ENCODE data around the gene MYL12B.
"Not testable (repeated sequence)": the region's sequence is repeated elsewhere in the genome, so short reads cannot be mapped to it uniquely, and the experiment has no call there.

MYL12B gene

DNA sequence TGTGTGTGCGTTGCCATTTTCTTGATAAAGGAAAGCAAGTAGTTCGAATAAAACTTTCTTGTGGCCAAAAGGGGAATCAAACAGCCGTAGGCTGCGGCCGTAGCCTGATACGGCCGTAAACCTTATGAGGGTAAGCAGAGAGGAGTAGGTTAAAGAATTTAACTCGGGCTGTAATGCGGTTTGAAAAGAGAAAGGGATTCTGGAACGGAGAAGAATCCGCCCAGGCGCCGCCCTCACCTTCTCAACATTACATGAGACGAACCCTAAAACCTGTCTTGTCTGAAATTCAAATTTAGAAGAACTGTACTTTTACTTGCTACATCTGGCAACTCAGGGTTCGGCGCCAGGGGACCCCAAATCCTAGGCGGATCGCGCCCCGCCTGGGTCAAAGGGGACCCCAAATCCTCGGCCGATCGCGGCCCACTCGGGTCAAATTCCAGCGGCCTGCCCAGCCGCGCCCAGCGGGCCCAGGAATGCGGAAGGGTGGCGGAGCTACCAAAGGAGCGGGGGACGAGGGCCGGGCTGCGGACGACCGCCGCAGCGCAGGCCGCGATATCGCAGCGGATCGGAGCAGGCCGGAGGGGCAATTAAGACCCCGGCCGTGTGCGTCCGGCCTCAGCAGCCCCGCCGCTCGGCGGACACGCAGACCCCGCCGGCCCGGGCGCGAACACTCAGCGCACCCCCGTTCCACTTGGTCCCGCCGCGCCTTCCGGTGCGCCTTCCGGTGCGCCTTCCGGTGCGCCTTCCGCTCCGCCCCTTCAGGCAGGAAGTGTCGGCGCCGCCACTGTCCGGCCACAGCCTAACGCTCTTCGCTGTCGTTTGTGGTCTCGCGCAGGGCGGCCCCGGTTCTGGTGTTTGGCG lies at the start of gene MYL12B:
Gene MYL12B (plus strand): TSS at position 761 of the 861 bp plus-strand sequence. CDS start 10,766 bp downstream, outside the sequence.
- no peak for DNase-seq (ENCODE audit: low spot score)

DNA sequence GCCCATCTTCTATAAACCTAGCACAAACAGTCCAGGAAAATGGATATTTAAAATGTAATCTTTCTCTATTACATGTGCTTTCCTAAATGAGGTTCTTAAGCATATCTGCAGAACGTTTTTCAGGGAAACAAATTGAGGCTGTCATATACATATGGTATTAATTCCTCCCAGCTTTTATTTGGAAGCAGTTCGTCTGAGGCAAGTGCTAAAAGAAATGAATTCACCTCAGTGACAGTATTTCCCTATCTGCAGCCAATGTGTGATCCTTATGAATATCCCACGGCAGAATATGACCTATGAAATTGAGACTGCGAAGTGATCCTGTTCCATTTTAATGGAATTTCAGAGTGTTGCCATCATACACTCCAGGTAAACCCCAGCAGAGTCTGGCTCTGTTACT lies 49.3 kb upstream of the MYL12B start:
- no peak for DNase-seq (ENCODE audit: low spot score)

DNA sequence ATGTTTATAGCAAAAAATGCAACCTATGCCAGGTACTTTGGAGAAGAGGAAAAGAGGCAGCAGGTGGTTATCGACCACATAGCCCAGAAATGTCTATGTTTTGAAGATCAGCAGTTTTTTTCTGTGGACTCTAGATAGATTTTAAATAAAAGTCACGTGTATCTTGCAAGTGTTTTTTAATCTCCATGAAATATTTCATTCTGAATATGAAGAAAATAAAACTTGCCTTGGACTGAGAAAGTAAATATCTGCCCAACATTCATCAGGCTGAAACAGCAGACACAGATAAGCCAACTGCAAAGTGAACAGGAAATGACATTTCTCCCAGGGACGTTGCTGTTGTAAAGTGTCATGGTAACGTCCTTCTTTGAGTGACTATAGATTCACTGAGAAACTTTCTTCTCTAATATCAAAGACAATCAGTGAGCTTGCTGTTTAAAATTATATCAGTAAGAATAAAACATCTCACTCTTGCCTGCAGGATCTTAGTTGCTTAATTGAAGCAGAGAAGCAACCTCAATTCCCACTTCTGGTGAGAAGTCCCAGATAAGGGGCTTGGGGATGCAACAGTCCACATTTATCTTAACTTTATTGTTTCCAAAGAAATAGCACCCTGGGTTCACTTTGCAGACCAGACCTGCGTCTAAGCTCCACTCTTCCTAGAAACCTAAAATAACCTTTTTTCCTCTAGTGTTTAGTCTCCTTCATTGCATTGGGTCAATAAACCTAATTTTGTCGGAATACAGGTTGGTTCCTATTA lies 48.5 kb upstream of the MYL12B start:
- DNase-seq (ENCODE audit: low spot score): no peak

DNA sequence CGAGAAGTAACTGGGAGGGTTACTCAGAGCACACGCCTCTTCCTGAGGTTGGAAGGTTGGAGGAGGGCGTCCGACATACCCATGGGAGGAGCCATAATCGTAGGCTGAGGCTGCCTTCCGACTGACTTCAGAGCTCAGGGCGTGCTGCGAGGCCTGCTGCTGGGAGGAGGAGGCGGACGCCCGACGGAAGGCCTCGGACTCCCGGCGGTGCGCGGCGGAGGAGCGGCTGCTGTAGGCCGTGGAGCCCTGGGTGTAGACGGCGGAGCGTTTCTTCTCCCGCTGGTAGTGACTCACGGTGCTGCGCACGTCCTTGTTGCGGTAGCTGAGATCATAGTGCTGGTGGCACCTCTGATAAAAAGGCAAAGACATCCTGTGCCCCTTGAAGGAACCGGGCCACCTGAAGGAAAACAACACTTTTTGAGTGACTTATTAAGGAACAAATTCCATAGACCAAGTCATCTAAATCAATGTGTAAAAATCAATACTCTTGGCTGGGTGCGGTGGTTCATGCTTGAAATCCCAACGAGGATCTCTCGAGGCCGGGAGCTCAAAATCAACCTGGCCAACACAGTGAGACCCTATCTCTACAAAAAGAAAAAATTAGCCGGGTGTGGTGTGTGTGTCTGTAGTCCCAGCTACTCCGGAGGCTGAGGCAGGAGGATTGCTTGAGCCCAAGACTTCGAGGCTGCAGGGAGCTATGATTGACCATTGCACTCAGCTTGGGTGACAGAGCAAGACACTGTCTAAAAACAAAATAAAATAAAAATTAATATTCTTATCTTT lies 46.9 kb upstream of the MYL12B start:
- DNase-seq (ENCODE audit: low spot score): no peak

DNA sequence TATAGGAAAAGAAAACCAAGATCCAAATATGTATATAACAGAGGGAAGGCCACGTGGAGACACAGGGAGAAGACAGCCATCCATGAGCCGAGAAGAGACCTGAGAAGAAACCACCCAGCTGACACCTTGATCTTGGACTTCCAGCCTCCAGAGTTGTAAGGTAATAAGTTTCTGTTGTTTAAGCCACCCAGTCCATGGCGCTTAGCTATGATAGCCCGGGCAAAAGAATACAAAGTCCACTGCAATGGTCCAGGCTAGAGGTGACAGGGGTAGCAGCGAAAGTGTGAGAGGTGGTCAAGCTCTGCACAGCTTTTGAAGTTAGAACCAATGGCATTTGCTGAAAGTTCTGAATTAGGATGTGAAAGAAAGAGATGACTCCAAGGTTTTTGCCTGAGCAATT lies 44.9 kb upstream of the MYL12B start:
- no peak for DNase-seq (ENCODE audit: low spot score)

DNA sequence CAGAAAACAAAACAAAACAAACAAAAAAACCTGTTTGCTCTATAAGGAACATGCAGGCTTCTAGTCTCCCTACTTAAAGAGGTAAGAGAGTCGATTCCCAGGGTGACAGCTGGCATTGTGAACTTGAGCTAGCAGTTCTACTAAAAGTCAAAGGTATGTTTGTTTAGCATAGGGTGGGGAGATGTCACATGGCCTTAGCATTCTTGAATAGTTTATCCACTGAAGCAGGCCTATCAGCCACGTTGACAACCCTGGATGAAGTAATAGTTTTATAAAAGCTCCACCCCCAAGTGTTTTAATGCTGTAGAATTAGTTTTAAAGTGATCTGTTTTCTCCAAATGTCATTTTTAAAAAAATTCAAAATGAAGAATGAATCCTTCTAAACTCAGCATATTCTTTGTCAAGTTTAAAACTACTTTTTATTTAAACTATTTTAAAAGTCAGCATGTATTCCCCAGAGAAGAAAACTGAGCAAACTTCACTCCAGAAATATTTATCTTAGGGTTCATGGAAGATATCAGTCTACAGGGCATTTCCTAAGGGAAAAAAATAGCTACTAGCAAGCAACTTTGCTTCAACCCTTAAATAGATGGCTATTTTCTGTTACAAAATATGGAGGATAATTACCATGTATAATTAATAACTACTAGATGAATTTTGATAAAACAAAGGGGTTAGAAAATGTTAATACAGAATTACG lies 43.8 kb upstream of the MYL12B start:
- peak; percentile 13 for DNase-seq (ENCODE audit: low spot score)

DNA sequence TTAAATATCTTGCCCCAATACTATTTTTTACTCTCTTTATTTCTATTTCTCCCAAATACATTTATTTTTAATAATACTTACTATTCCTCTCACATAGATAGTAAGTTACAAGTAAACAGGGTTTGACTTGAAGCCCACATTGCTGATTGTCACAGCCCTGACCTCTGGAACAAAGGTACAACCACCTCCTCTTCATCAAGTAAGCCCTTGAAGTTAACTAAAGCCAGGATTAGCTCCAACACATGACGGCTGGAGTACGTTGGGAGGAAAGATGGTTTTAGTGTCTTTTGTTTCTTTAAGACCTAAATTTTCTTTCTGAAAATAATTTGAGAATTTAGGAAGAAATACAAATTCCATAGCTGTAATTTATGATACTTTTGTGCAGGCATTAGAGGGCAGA lies 43.1 kb upstream of the MYL12B start:
- no peak for DNase-seq (ENCODE audit: low spot score)

DNA sequence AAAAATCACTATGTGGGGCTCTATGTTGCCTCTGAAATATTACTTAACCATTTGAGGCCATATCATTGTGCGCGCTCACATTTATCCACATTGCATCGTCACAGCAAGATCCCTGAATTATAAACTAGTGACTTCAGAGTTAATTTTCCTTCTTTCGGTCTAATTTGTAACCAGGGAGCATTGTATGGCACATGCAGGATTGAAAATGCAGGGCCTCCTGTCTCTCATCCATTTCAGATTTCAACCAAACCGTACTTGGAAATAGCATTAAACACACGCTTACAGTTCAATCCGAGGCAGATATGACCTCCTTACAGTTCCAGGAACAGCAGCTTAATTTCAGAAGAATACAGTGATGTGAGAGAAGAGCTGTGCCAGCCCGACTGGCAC lies 42.7 kb upstream of the MYL12B start:
- no peak for DNase-seq (ENCODE audit: low spot score)

DNA sequence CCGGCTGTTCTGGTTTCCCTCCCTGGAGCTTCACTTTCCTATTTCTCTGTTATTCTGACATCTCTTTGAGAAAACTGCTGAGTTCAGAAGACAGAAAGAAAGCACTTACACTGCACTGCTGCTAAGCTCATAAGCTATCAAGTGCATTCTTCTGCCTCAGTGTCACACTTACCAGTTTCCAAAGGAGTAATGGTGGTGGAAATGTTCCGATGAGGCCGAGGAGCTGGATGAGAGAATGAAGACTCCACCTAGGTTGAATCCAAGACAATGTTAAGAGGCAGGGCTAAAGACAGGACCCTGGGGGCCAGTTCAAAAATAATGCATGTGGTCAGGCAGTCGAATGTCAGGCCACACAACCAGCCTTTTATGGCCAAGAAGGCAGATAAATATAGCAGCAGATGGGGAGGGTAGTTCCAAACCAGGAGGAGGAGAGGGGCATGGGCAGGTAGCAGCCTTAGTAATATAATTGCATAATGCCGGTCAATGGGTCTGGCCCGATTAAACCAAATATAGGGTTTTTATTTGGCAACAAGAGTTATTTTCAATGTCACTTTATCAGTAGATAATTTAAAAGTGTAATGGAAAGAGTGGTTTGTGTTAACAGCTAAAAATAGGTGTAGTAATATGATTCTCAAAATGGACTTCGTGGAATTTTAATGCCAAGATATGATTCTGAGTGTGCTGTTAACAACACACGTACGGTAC lies 42.1 kb upstream of the MYL12B start, which contains the start of gene MYOM1:
Gene MYOM1 (minus strand): TSS at position 338 of the 705 bp plus-strand sequence. CDS start 4,745 bp downstream, outside the sequence.
- DNase-seq (ENCODE audit: low spot score): no peak

DNA sequence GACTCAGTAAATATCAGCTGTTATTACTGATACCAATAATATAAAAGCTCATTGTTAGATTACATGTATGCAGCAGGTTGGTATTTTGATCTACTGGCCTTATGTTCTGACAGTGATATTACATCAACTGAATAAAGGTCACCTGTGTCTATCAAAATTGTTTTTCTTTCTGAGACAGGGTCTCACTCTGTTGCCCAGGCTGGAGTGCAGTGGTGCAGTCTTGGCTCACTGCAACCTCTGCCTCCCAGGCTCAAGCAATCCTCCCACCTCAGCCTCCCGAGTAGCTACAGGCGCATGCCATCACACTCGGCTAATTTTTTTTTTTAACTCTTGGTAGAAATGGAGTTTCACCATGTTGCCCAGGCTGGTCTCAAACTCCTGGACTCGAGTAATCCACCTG lies 41.1 kb upstream of the MYL12B start:
- not testable (repeated sequence) for DNase-seq (ENCODE audit: low spot score)

DNA sequence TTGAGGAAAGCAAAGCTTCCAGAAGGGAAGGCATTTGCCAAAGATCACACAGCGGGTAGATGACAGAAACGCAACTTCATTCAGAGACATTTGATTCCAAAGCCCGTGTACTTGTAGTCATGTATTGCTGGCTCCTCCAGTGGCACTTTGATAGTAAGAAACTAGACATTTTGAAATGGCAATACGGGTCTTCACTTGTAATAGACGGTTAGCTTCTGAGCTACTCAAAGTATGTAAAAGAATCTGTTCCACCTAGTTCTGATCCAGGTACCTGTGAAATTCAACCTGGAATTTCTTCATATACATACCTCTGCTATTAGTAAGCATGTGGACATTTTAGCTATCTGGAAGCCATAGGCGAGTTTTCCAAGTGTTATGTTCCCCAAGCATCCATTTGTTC lies 40.4 kb upstream of the MYL12B start:
- DNase-seq (ENCODE audit: low spot score): no peak

DNA sequence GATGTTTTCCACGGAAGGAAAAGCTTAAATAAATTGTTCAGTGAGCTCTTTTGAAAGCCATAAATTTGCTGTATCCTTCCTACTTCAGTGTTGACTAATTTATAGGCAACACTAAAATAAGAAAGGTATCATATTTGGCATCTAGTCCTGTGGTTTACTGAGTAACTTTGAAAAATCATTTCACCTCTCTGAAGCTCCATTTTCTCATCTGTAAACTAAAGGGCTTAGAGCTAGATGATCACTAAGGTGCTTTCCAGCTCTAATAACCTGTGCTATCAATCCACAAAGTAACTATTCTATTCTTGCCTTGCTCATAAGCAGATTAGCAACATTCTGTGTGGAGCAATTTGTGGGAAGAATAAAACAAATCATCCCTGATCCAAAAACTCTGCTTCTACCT lies 38.6 kb upstream of the MYL12B start:
- no peak for DNase-seq (ENCODE audit: low spot score)

DNA sequence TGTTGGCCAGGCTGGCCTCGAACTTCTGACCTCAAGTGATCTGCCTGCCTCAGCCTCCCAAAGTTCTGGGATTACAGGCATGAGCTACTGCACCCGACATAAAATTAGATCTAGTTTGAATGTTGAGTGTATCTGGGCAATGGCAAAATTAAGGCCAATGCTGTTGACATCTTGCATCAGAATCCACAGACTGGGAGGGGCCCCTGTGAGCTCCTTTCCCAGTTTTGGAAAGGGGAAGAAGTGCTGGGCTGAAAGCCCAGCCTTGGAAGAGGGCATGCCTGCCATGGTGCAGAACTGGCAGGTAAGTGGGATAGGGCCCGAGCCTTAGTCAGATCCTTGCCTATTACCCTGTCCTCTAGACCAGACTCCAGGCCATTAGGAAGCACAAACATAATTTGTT lies 37.7 kb upstream of the MYL12B start:
- DNase-seq (ENCODE audit: low spot score): no peak

DNA sequence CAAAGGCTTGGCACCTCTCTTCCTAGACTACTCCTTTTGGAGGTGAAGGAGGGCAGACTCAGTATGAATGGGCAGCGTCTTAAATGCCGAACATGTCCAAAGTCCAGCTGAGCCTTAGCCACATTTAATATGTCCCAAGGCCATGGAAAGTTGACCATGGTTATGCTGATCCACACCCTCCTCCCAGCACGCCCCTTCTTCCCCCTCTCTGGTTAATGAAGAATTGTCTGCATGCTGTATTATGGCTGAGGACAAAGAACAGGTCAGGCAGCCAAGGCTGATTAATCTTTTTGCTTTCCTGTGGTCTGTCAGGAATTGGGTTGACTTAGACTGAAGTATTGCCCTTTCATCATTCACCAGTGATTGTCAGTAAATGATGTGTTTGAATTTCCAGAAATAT lies 36.3 kb upstream of the MYL12B start:
- no peak for DNase-seq (ENCODE audit: low spot score)

DNA sequence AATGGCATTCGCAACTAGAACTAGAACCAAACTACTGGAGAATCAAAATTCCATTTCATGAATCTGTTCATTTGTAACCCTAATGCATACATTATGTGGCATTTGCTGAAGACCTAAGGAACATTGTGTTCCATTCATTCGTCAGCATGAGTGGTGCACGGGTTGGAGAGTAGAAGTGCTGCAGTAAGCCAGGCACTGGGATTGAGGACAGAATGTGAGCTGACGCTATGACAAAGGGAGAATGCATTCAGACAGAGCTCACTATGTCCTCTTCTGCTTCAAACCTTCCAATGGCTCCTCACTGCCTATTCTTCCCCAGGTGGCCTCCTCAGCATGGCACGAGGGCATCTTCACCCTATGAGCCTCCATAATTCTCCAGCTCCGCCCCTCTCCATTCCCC lies 35.9 kb upstream of the MYL12B start:
- DNase-seq (ENCODE audit: low spot score): no peak

DNA sequence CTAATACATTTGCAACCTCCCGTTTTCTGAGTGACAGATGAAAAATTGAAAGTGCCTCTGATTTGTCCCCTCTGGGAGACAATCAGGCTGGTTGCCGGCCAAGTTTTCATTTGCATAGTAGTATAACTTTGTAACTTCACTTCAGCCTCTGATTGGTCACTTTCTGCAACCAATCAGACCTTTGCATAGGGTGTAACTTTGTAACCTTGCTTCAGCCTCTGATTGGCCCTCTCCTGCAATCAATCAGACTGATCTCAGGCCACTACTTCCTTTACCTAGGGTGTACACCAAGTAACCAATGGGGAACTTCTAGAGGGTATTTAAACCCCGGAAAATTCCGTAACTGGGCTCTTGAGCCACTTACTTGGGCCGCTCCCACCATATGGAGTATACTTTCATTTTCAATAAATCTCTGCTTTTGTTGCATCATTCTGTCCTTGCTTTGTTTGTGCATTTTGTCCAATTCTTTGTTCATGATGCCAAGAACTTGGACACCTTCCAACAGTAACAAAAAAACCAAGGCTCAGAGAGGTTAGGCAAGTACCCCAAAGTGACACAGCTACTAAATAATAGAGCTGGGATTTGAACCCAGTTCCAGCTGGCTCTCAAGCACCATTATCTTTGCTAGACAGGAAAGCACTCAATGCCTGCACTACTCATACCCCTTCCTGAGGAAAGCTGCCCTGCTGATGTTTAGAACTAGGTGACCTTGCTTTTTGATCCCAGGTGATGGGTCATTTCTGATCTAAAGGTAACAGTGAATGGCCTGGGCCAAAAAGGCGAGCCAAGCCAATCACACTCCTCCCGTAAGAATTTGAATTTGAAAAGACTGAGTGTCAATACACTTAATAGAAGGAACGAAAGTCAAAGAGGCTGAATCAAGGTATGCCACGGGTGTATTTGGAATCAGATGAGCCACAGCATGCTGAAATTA lies 31.3 kb upstream of the MYL12B start:
- no peak for DNase-seq (ENCODE audit: low spot score)

DNA sequence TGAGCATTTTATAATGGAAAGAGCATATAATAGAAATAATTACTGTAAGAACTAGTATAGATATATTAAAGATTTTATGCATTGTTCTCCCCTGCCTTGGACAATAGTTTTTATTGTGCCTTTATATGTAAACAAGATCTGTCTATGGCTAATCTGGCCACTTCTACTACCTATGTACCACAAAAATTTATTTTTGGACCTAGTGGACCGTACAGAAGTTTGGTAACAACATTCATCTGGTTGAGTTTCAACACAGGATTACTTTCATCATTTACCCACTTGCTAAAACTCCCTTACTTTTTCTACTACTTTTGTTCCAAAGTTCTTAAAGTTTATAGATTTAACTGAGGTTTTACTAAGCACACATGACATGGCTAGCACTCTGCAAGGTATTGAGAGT lies 28.9 kb upstream of the MYL12B start:
- no peak for DNase-seq (ENCODE audit: low spot score)

DNA sequence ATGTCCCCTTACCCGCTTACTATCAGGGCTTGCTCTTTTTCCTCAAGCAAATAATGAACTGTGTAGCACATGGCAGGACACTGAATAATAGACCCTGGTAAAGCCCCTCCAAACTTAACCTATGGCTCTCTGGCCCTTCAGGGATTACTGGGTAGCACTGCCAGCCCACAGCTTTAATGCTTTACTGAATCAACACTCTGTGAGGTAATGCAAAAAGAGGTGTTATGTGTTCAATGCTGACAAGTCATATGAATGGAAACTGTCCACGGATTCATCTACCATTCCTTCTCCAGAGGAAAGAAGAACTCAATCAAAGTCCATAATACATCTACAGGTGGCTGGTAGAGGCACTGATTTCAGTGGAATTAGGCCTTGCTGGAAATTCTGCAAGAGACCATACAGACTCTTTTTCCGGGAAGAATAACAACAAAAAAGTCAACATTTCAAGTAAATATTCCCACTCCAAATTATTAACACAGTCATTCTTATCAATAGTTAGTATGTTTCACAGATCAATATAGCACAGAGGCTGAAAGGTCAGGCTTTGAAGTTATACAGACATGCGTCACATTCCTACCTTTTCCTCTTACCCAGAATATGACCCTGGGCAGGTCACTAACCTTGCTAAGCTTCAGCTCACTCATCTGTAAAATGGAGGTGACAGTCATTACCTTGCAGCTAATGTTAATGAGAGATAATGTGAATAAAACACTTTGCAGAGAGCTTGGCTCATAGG lies 28.3 kb upstream of the MYL12B start:
- DNase-seq (ENCODE audit: low spot score): no peak

DNA sequence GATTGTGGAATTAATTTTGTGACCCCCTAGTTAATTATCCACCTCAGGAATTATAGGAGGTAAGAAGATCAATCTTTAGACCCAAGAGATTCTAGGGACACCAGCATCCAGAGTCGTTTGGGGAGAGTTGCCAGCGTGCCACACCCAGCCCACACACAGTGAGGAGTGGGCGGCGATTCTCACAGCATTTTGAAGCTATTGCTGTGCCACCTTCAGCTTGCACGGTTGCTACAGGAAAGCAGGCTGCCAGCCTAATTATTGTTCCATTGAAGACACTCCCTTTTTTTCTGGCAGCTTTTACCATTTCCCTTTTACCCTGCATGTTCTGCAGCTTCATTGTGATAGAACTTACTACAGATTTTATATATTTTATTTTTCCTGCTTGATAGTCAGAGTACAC lies 27.5 kb upstream of the MYL12B start:
- no peak for DNase-seq (ENCODE audit: low spot score)
